ACHN (cell line): ENCODE results near the gene SYT3.
"Not testable (repeated sequence)": the region's sequence is repeated elsewhere in the genome, so short reads cannot be mapped to it uniquely, and the experiment has no call there.

Experiments
- DNase-seq: peaks from one replicate; pipeline ENCODE4 v3.0.0-alpha.2; 2015
- in situ Hi-C: cut with HindIII; loops from 2 replicates; pipeline ENCODE4 v1.10.0; 2017; ENCODE audit warnings: low sequenced_read_pairs, low pct_ligation_motif_present, low pct_unique_long_range_greater_than_20kb

Gene SYT3

DNA sequence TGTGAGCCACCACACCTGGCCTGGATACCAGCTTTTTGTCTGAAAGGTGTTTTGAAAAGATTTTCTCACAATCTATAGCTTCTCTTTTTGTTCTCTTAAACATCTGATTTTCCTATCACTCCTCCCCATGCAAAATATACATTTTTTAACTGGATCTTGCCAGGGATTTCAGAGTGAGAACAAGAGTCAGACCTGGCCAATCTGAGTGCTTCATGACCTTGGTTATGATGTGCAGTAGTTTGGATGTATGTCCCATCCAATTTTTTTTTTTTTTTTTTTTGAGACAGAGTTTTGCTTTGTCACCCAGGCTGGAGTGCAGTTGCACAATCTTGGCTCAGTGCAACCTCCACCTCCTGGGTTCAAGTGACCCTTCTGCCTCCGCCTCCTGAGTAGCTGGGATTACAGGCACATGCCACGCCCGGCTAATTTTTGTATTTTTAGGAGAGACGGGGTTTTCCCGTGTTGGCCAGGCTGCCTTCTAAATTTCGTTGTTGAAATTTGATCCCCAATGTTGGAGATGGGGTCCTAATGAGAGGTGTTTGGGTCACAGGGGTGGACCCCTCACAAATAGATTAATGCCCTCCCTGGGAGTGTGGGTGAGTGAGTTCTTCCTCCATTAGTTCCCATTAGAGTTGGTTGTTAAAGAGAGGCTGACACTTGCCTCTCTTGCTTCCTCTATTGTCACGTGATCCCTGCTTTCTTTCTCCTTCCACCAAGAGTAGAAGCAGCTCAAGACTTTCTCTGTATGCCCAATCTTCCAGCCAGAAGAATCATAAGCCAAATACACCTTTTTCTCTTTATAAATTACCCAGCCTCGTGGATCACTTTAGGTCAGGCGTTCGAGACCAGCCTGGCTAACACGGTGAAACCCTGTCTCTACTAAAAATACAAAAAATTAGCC, 26.9 kb downstream of the SYT3 start:
- DNase-seq, in situ Hi-C loops: not testable (repeated sequence)

DNA sequence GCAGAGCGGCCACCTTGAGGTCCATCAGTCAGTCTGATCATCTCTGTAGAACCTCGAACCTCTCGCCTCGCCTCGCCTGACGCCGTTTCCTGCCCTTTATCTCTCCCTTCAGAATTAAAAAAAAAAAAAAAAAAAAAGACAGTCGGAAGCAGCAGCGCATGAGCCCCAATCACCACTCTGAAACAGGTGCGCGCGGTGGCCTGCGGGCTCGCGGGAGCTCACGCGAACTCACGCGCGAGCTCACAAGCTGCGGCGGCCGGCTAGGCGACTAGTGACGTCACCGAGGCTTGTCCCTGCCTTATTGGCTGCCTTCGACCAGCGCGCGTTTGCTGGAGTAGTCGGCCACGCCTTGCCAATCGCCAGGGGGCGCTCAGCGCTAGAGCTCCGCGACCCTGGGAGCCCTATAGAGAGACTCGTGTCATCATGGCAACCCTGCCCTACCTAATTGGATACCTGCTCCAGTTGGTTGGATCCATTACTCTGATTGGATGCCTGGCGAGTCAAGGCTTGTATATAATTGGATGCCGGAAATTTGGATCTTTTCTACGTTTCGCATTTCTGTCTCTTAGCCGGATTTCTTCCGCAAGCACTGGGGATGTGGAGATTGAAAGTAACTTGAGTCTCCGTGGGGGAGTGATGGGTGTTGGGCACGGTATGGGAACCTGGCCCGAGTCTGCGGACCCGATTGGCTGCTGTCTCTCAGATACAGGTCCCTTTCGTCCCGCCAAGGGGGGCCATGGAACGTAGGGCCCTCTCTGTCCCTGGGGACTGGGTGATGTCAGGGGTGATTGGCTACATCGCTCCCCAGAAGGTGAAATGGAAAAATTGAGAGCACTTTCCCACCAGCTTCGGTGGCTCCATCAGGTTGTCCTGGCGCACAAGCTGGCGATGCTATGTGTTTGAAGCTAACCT, 31.6 kb downstream of the SYT3 start:
- in situ Hi-C loops: no loop called here
- peak; percentile 93 for DNase-seq

DNA sequence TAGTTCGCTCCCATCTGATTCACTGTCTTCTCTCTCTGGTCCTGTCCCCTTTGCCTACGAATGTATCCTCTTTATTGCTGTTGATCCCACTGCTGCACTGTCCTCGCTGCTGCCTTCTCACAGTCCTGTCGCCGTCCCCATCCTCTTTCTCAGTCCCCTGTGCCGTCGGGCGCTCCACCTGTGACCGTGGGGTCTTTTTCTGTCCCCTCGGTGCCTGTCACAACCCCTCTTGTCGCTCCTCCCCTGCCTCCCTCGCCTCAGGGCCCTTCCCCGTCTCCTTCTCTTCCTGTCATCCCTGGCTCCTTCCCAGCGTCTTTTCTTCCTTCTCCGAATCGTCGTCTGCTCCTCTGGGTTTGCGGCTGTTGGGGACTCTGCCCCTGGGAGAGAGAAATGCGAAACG, 32.3 kb downstream of the SYT3 start:
- in situ Hi-C loops: no loop called here
- DNase-seq: no peak

DNA sequence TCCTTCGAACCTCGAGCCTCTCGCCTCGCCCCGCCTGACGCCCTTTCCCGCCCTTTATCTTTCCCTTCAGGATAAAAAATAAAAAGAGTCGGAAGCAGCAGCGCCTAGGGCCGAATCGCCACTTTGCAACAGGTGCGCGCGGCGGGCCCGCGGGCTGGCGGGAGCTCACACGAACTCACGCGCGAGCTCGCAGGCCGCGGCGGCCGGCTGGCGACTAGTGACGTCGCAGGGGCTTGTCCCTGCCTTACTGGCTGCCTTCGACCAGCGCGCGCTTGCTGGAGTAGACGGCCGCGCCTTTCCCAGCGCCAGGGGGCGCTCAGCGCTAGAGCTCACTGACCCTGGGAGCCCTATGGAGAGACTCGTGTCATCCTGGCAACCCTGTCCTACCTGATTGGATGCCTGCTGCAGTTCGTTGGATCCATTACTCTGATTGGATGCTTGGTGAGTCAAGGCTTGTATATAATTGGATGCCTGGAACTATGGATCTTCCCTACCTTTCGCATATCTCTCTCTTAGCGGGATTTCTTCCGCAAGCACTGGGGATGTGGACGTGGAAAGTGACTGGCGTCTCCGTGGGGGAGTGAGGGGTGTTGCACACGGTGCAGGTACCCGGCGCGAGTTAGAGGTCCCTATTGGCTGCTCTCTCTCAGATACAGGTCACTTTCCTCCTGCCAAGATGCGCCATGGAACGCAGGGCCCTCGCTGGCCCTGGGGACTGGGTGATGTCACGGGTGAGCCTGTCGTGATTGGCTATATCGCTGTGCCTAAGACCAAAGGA, 33.4 kb downstream of the SYT3 start:
- DNase-seq: peak; percentile 31
- in situ Hi-C loops: not testable (repeated sequence)

DNA sequence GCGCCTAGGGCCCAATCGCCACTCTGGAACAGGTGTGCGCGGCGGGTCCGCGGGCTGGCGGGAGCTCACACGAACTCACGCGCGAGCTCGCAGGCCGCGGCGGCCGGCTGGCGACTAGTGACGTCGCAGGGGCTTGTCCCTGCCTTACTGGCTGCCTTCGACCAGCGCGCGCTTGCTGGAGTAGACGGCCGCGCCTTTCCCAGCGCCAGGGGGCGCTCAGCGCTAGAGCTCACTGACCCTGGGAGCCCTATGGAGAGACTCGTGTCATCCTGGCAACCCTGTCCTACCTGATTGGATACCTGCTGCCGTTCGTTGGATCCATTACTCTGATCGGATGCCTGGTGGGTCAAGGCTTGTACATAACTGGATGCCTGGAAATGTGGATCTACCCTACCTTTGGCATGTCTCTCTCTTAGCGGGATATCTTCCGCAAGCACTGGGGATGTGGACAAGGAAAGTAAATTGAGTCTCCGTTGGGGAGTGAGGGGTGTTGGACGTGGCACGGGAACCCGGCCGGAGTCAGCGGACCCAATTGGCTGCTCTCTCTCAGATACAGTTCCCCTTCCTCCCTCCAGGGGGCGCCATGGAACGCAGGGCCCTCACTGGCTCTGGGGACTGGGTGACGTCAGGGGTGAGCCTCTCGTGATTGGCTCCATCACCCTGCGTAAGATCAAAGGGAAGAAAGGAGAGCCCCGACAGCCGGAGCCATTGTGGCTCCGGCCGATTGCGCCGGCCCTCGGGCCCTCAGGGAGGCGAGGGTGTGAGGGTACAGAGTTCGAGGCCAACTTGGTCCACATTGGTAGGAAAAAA, 35.2 kb downstream of the SYT3 start:
- in situ Hi-C loops, DNase-seq: not testable (repeated sequence)

DNA sequence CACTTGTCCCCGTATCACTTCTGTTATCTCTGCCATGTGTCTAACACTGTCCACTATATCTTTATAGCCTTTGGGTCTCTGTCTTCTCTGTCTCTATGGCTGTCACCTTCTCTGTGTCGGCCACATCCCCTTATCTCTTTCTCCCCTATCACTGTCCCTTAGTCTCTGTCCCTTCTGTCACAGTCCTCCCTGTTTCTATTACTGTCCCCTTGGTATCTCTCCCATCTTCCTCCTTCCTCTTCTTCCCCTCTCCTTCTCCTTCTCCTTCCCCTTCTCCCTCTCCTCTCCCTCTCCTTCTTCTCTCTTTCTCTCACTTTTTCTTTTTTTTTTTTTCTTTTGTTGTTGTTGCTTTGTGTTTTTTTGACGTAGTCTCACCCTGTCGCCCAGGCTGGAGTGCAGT, 36.7 kb downstream of the SYT3 start:
- in situ Hi-C loops: no loop called here
- no peak for DNase-seq

- in situ Hi-C loops: no loop called here
- DNase-seq: no peak
Measured at GRCh38 chr19:50602496-50602895, 37.2 kb downstream of the SYT3 start.

GRCh38 chr19:50602089-50602422, 37.6 kb downstream of the SYT3 start:
- in situ Hi-C loops: no loop called here
- no peak for DNase-seq

DNA sequence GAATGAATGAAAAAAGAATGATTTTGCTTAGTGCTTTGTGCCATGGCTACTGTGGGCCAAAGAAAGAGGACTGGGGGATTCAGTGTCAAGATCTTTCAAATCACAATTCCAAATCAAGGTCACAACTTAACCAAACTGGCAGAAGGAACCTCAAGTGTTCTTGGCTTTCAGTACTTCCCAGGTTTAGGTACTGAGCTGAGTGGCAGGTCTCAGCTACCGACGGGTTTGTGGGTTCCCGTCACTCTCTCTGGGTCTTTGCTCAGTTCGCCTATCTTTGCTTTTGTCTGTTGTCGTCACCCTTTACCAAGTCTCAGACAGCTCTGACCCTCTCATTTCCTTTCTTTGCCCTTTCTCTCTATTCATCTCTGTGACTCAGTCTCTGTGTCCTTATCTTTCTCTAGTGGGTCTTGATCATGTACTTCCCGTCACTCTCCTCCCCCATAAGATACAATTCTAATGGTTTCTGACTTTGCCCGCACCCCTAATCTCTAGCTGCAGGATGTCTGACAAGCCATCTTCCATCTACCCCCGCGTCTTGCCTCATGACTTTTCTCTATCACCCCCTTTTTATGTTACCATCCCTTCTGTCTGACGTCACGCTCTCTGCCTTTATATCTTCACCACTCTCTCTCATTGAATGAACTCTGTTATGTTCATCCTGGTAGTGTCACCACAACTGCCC, 38.1 kb downstream of the SYT3 start:
- DNase-seq: no peak
- in situ Hi-C loops: no loop called here

DNA sequence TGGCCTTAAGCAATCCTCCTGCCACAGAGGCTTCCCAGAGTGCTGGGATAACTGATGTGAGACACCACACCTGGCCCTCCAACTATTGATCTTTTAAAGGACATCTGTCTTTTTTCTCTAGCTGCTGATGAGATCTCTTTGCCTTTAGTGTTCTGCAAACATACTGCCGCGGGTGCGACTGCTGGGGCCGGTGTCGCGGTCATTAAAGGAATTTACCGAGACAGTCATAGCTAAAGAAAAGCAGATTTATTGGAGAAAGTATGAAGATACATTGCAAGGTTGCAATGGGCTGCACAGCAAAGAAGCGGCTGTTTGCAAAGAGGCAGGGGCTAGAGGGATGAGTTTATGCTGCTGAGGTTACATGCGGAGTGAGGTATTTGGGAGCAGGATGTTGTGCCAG, 40.3 kb downstream of the SYT3 start:
- DNase-seq: no peak
- in situ Hi-C loops: no loop called here

- DNase-seq: no peak
- in situ Hi-C loops: no loop called here
Measured at GRCh38 chr19:50590191-50590590, 49.5 kb downstream of the SYT3 start.

- DNase-seq: not testable (repeated sequence)
Measured at GRCh38 chr19:50581795-50582660, 57.7 kb downstream of the SYT3 start.

GRCh38 chr19:50580970-50581634, 58.6 kb downstream of the SYT3 start:
- DNase-seq: peak; percentile 18
- in situ Hi-C loops: no loop called here

More at GRCh38 chr19:50581795-50582660, 57.7 kb downstream of the SYT3 start:
- in situ Hi-C loops: not testable (repeated sequence)

- DNase-seq: no peak
- in situ Hi-C loops: no loop called here
Measured at GRCh38 chr19:50580240-50580639, 59.4 kb downstream of the SYT3 start.

- DNase-seq, in situ Hi-C loops: not testable (repeated sequence)
Measured at GRCh38 chr19:50576769-50577168, 62.9 kb downstream of the SYT3 start.

DNA sequence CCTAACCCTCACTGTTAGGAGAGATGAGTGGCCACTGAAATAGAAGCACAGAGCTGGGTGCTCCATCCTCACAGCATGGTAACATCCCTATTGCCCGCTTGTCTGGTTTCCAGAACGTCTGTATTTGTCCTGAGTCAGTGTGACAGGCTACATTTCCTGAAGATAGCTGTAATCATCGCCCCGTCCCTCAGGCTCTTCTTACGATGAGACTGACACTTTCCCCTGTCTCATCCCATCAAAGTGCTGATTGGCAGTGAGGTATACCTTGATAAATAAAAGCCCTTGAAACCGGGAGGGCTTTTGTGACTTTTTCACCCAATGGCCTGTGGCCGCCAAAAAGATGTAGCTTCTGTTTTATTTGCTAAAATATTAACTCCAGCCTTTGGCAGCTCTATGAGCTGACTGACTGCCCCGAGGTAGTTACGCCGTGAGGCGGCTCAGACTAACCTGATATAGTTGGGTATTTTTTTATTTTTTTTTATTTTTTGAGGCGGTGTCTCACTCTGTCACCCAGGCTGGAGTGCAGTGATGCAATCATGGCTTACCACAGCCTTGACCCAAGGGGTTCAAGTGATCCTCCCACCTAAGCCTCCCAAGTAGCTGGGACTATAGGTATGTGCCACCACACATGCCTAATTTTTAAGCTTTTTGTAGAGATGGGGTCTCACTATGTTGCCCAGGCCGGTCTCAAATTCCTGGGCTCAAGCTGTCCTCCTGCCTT, 65.8 kb downstream of the SYT3 start:
- in situ Hi-C loops: no loop called here

More for the DNA sequence above, 65.8 kb downstream of the SYT3 start:
- DNase-seq: no peak
